Hematopoietic multipotent progenitor cell treated with erythropoietin and hydrocortisone succinate and interleukin-3 and kit ligand, for 4 days (in vitro differentiated cells): ENCODE results near the gene ASS1.
A peak's percentile ranks its signal among the peaks of the same experiment; 100 is the strongest.

ENCODE experiments used
- DNase-seq: peaks from one replicate; pipeline ENCODE4 v3.0.0-alpha.2; 2015

ASS1 gene

GRCh38 chr9:130437011-130437789 lies 7.6 kb upstream of the ASS1 start:
- DNase-seq, result no peak

- no peak for DNase-seq
Measured at GRCh38 chr9:130438382-130438981, 6.3 kb upstream of the ASS1 start.

- DNase-seq, result no peak
Measured at GRCh38 chr9:130441031-130441430, 3.7 kb upstream of the ASS1 start.

GRCh38 chr9:130442746-130443455 lies 1.9 kb upstream of the ASS1 start:
- no peak for DNase-seq

GRCh38 chr9:130443456-130443801 lies 1.3 kb upstream of the ASS1 start:
- no peak for DNase-seq

GRCh38 chr9:130443840-130444492 lies 795 bp upstream of the ASS1 start:
- no peak for DNase-seq

GRCh38 chr9:130445268-130445983 lies 665 bp downstream of the ASS1 start:
- no peak for DNase-seq

GRCh38 chr9:130446101-130446861 lies 1.5 kb downstream of the ASS1 start:
- DNase-seq, result no peak

GRCh38 chr9:130447193-130447816 lies 2.5 kb downstream of the ASS1 start:
- no peak for DNase-seq

GRCh38 chr9:130448035-130448624 lies 3.4 kb downstream of the ASS1 start:
- peak; percentile 23 for DNase-seq

- no peak for DNase-seq
Measured at GRCh38 chr9:130448771-130449603, 4.2 kb downstream of the ASS1 start.

GRCh38 chr9:130450344-130451003 lies 5.7 kb downstream of the ASS1 start:
- no peak for DNase-seq

GRCh38 chr9:130451004-130451390 lies 6.2 kb downstream of the ASS1 start:
- DNase-seq, result no peak

- DNase-seq, result peak; percentile 71
Measured at GRCh38 chr9:130451509-130452388, 7.0 kb downstream of the ASS1 start.

GRCh38 chr9:130452835-130453234 lies 8.1 kb downstream of the ASS1 start:
- DNase-seq, result no peak

GRCh38 chr9:130453487-130453886 lies 8.7 kb downstream of the ASS1 start:
- peak; percentile 25 for DNase-seq

GRCh38 chr9:130454096-130454811 lies 9.5 kb downstream of the ASS1 start:
- DNase-seq, result no peak

- DNase-seq, result no peak
Measured at GRCh38 chr9:130454812-130455325, 10.1 kb downstream of the ASS1 start.
